Body of pancreas (tissue), 4 donors: ENCODE data around the gene TSHZ2.

Source experiments
- CTCF ChIP-seq, 7 experiments: fragments of 450-650 bp in 4 of 7; fragments of 200-600 bp in 3 of 7; sonication (generic) in 3 of 7; IDR thresholded peaks; one replicate each; pipeline ENCODE4 v1.5.1; 2016 to 2019; ENCODE audit warnings: antibody characterized with exemption in 7 of 7
- POLR2A ChIP-seq, 3 donors: fragments of 450-650 bp; IDR thresholded peaks; one replicate each; pipeline ENCODE4 v1.6.1; 2016; ENCODE audit warnings: antibody characterized with exemption in 3 of 3, mild to moderate bottlenecking in 2 of 3

- TF ChIP-seq CTCF (IDR thresholded peaks at IDR 0.05): no peak
- TF ChIP-seq POLR2A (IDR thresholded peaks at IDR 0.05): no peak
These were observed 174.2 kb downstream of the TSHZ2 start for GRCh38 chr20:53146201-53146891.
